ENCODE data around the gene GPA33. TPM values are rescaled to one million over a fixed set of nuclear protein-coding genes. Genes with fewer than 3 reads are reported as not detected.

Gene GPA33
- total and polyA plus RNA-seq, 10 donors = 0.07 to 1.4 (median 0.79) TPM

DNA sequence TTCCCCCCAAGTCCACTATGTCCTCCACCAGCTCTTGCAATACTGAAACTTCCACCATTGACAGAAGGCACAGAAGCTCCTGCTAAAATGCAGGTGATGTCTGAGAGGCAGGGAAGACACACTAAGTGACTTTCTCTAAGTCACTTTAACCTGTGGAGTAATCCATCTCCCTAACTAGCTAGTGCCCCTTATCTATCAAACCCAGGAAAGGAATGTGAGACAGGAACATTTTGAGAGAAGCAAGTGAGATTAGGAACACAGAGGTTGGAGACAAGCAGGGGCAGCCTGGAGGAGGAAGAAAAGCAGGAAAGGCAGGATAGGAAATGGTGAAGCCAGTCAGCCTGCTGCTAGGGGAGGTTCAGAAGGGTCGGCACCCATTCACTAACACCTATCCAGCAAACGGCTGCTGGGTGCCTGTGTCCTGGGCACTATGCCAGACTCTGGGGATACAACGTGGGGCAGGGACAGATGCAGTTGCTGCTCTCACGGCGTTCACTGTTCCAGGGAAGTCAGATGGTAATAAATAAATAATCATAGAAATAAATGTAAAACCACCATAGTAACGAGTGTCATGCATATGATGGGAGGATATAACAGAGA is 7.0 kb downstream of the GPA33 start:
- 39 to 57% (median 49%) methylated on average over 6 of the region's 6 CpGs for WGBS, 5 donors
- no peaks in the 10 kb centered on the region for H3K36me3 ChIP-seq
- peaks cover 0 to 13% (median 0%) of the 10 kb centered on the region in 7 donors for H3K27me3 ChIP-seq (replicated peaks in 1 of 7)
- H3K4me3 ChIP-seq = no peak overlapping the region
- no peak for DNase-seq
- no peaks in the 10 kb centered on the region for H3K4me1 ChIP-seq
- no peaks in the 10 kb centered on the region for H3K9me3 ChIP-seq
- TF ChIP-seq POLR2A (IDR thresholded peaks at IDR 0.05) (no peak), POLR2AphosphoS5 (IDR thresholded peaks at IDR 0.05) (no peak)
- TF ChIP-seq, protein P1, sequence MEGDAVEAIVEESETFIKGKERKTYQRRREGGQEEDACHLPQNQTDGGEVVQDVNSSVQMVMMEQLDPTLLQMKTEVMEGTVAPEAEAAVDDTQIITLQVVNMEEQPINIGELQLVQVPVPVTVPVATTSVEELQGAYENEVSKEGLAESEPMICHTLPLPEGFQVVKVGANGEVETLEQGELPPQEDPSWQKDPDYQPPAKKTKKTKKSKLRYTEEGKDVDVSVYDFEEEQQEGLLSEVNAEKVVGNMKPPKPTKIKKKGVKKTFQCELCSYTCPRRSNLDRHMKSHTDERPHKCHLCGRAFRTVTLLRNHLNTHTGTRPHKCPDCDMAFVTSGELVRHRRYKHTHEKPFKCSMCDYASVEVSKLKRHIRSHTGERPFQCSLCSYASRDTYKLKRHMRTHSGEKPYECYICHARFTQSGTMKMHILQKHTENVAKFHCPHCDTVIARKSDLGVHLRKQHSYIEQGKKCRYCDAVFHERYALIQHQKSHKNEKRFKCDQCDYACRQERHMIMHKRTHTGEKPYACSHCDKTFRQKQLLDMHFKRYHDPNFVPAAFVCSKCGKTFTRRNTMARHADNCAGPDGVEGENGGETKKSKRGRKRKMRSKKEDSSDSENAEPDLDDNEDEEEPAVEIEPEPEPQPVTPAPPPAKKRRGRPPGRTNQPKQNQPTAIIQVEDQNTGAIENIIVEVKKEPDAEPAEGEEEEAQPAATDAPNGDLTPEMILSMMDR (IDR thresholded peaks at IDR 0.05 in 8 of 11, conservative IDR thresholded peaks at IDR 0.05 in 3 of 11) = no peak
- intact Hi-C loops (cut with DNase I; ENCODE audit: low total_unique reads) = no loop called here
- H3K27ac ChIP-seq = no peak overlapping the region

DNA sequence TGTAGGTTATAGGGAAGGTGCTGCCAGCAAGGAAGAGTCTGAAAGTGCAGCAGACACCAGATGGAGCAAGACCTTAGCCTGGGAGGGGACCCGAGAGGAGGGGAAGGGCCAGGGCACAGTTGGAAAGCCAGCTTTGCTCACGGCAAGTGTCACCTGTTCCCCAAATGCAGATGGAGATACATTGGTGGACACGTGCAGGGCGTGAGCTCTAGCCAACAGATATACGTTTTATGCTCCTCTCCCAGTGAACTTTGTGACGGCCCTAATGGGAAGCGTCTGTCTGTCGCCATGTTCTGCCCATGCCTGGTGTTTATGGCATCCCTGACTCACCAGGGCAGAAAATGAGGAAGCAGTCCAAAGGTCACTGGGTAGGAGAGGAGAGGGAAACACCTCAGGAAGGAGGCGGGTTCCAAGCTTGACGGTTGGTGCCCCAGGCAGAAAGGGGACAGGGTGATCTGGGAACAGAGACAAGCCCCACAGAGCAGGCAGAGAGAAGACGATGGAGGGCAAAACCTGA is 7.6 kb downstream of the GPA33 start:
- no peak for DNase-seq
- intact Hi-C loops (cut with DNase I; ENCODE audit: low total_unique reads) = no loop called here

DNA sequence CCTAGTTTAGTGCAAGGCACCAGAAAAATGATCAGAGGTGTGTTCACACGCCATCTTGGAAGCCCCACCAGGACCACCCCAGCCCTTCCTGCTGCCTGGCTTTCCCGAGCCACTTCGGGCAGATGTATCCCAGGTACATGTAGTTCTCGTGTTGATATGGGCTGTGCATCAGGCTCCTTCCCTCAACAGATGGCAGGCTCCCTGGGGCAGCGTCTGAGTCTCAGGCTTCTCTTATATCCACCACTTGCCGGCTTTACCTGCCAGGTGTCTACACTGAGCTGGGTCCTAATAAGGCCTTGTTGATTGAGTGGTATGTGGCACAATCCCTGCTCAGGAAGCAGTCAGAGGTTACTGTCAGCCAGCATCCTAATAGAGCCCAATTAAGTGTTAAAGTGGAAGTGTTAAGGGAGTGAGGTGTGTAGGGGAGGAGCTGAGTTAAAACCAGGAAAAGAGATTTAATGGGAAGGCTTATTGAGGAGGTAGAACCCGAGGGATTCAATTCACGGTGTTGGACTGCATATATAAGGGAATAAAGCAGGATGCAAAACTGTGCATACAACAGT is 8.5 kb downstream of the GPA33 start:
- H3K4me1 ChIP-seq = peaks cover 0 to 2% (median 0%) of the 10 kb centered on the region in 6 donors
- no peak overlapping the region for H3K27ac ChIP-seq
- DNase-seq = no peak
- no peaks in the 10 kb centered on the region for H3K36me3 ChIP-seq
- TF ChIP-seq POLR2A (IDR thresholded peaks at IDR 0.05) = no peak
- no peak for TF ChIP-seq POLR2AphosphoS5 (IDR thresholded peaks at IDR 0.05)
- TF ChIP-seq, protein P1 (IDR thresholded peaks at IDR 0.05 in 8 of 11, conservative IDR thresholded peaks at IDR 0.05 in 3 of 11) = no peak
- H3K9me3 ChIP-seq = no peaks in the 10 kb centered on the region
- intact Hi-C loops (cut with DNase I; ENCODE audit: low total_unique reads) = no loop called here
- WGBS, 5 donors = 87 to 91% (median 88%) methylated on average over 8 of the region's 8 CpGs
- no peak overlapping the region for H3K4me3 ChIP-seq
- peaks cover 0 to 13% (median 0%) of the 10 kb centered on the region in 7 donors for H3K27me3 ChIP-seq (replicated peaks in 1 of 7)

More for the DNA sequence above, 7.6 kb downstream of the GPA33 start:
- peaks cover 0 to 13% (median 0%) of the 10 kb centered on the region in 7 donors for H3K27me3 ChIP-seq (replicated peaks in 1 of 7)
- H3K9me3 ChIP-seq = no peaks in the 10 kb centered on the region
- H3K36me3 ChIP-seq = no peaks in the 10 kb centered on the region
- H3K27ac ChIP-seq = no peak overlapping the region
- 65 to 76% (median 68%) methylated on average over 11 of the region's 11 CpGs for WGBS, 5 donors
- no peaks in the 10 kb centered on the region for H3K4me1 ChIP-seq
- no peak overlapping the region for H3K4me3 ChIP-seq
- TF ChIP-seq POLR2AphosphoS5 (IDR thresholded peaks at IDR 0.05) (no peak), POLR2A (IDR thresholded peaks at IDR 0.05) (no peak)
- TF ChIP-seq, protein P1 (IDR thresholded peaks at IDR 0.05 in 8 of 11, conservative IDR thresholded peaks at IDR 0.05 in 3 of 11) = no peak

- Histone ChIP-seq H3K4me3 (no peak overlapping the region), H3K9me3 (no peaks in the 10 kb centered on the region), H3K27me3 (replicated peaks in 1 of 7) (peaks cover 0 to 13% (median 0%) of the 10 kb centered on the region in 7 donors), H3K36me3 (no peaks in the 10 kb centered on the region), H3K27ac (no peak overlapping the region), H3K4me1 (peaks cover 0 to 15% (median 0%) of the 10 kb centered on the region in 6 donors)
- TF ChIP-seq, protein P1 (IDR thresholded peaks at IDR 0.05 in 8 of 11, conservative IDR thresholded peaks at IDR 0.05 in 3 of 11) = no peak
- TF ChIP-seq POLR2AphosphoS5 (IDR thresholded peaks at IDR 0.05) = no peak
- DNase-seq = no peak
- intact Hi-C loops (cut with DNase I; ENCODE audit: low total_unique reads) = loop anchor here (10.0 kb wide), 1 partner anchor 187 kb away; no protein-coding TSS in a partner anchor
These were observed 12.3 kb downstream of the GPA33 start for GRCh38 chr1:167077868-167078210.
